Trophoblast cell (in vitro differentiated cells and primary cell): ENCODE data around the gene MGAT3.
A peak's percentile ranks its signal among the peaks of the same experiment; 100 is the strongest.

Experiments used
- DNase-seq, 2 donors: peaks; one replicate each; pipeline ENCODE4 v3.0.0-alpha.2; 2016
- H2AFZ ChIP-seq: 2 replicates; pipeline ENCODE4 v1.6.1; 2013; ENCODE audit warnings: low read length, moderate library complexity, mild to moderate bottlenecking; ENCODE audit not compliant: insufficient read depth, poor library complexity
- H2AK5ac ChIP-seq: 2 replicates; pipeline ENCODE4 v1.6.1; 2013; ENCODE audit warnings: mild to moderate bottlenecking, low read length
- H2BK120ac ChIP-seq: 2 replicates; pipeline ENCODE4 v1.6.1; 2013; ENCODE audit warnings: low read length, mild to moderate bottlenecking, moderate library complexity; ENCODE audit not compliant: insufficient read depth, poor library complexity
- H2BK12ac ChIP-seq: 2 replicates; pipeline ENCODE4 v1.6.1; 2013; ENCODE audit warnings: mild to moderate bottlenecking, low read length, moderate library complexity
- H2BK5ac ChIP-seq: 2 replicates; pipeline ENCODE4 v1.6.1; 2013; ENCODE audit warnings: low read length, low read depth, moderate library complexity, mild to moderate bottlenecking; ENCODE audit not compliant: poor library complexity
- H3K14ac ChIP-seq: 2 replicates; pipeline ENCODE4 v1.6.1; 2013; ENCODE audit warnings: mild to moderate bottlenecking, low read length
- H3K18ac ChIP-seq: 2 replicates; pipeline ENCODE4 v1.6.1; 2013; ENCODE audit warnings: mild to moderate bottlenecking, low read length
- H3K23ac ChIP-seq: 2 replicates; pipeline ENCODE4 v1.6.1; 2013; ENCODE audit warnings: low read length
- H3K27ac ChIP-seq: 2 replicates; pipeline ENCODE4 v1.5.1; 2013; ENCODE audit warnings: low read depth, mild to moderate bottlenecking, inconsistent platforms, low read length, moderate library complexity
- H3K27me3 ChIP-seq: 2 replicates; pipeline ENCODE4 v1.6.1; 2013; ENCODE audit warnings: inconsistent platforms, mild to moderate bottlenecking, low read length, moderate library complexity; ENCODE audit not compliant: insufficient read depth
- H3K36me3 ChIP-seq, 2 experiments: 1 replicate in 1 of 2; 2 replicates in 1 of 2; pipeline ENCODE4 v1.6.1; 2013; ENCODE audit warnings: low read length in 2 of 2, mild to moderate bottlenecking in 2 of 2, moderate library complexity in 1 of 2; ENCODE audit not compliant: insufficient read depth in 2 of 2, control insufficient read depth in 1 of 2
- H3K4ac ChIP-seq: 2 replicates; pipeline ENCODE4 v1.6.1; 2013; ENCODE audit warnings: low read depth, mild to moderate bottlenecking, low read length, moderate library complexity
- H3K4me1 ChIP-seq, 2 experiments: 1 replicate in 1 of 2; 2 replicates in 1 of 2; pipeline ENCODE4 v1.6.1; 2013; ENCODE audit warnings: low read length in 2 of 2, mild to moderate bottlenecking in 2 of 2, moderate library complexity in 1 of 2; ENCODE audit not compliant: insufficient read depth in 2 of 2, control insufficient read depth in 1 of 2
- H3K4me2 ChIP-seq: 2 replicates; pipeline ENCODE4 v1.6.1; 2013; ENCODE audit warnings: inconsistent platforms, mild to moderate bottlenecking, low read length, moderate library complexity
- H3K4me3 ChIP-seq: 2 replicates; pipeline ENCODE4 v1.5.1; 2013; ENCODE audit warnings: mild to moderate bottlenecking, low read depth, low read length, inconsistent platforms
- H3K79me1 ChIP-seq: one replicate; pipeline ENCODE4 v1.6.1; 2013; ENCODE audit warnings: low read length
- H3K79me2 ChIP-seq: 2 replicates; pipeline ENCODE4 v1.6.1; 2013; ENCODE audit warnings: low read length, mild to moderate bottlenecking; ENCODE audit not compliant: control insufficient read depth, insufficient read depth, poor library complexity
- H3K9ac ChIP-seq: 2 replicates; pipeline ENCODE4 v1.6.1; 2013; ENCODE audit warnings: mild to moderate bottlenecking, low read length
- H3K9me3 ChIP-seq: 2 replicates; pipeline ENCODE4 v1.6.1; 2013; ENCODE audit warnings: low read depth, mild to moderate bottlenecking, control low read depth, inconsistent platforms, low read length; ENCODE audit not compliant: insufficient read depth
- H4K12ac ChIP-seq: 2 replicates; pipeline ENCODE4 v1.6.1; 2013; ENCODE audit warnings: low read depth, mild to moderate bottlenecking, low read length, moderate library complexity
- H4K8ac ChIP-seq: 2 replicates; pipeline ENCODE4 v1.6.1; 2013; ENCODE audit warnings: low read depth, mild to moderate bottlenecking, low read length, moderate library complexity
- H4K91ac ChIP-seq: one replicate; pipeline ENCODE4 v1.6.1; 2013; ENCODE audit warnings: low read depth, mild to moderate bottlenecking, low read length, moderate library complexity
- WGBS: extraction: QIAGEN DNeasy Blood & Tissue Kit; methylation state at CpG from one replicate; pipeline ENCODE4 v1.1.7; 2013; ENCODE audit warnings: missing lambda C conversion rate; ENCODE audit not compliant: insufficient read length, insufficient coverage; ENCODE audit errors: extremely low coverage; 5-methylcytosine and 5-hydroxymethylcytosine counted together

MGAT3 gene

DNA sequence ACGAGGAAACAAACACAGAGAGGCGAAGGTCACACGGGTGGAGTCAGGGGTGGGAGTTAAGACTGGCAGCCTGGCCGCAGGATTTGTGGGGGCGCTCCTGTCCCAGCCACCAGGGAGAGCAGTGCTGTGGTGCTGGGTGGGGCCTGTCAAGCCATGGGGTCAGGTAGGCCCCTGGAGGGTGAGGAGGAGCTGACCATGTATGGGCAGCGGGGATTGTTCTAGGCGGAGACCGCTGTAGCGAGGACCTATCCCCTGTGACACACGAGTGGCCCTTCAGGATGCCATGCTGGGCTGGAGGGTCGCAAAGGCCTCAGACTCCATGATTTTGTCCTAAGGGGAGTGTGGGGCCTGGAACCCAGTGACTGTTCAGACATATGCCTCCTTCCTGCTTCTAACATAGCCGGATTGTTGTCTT, 77.3 kb downstream of the MGAT3 start:
- DNase-seq, result no peak
- Histone ChIP-seq H3K4me2 (no peak overlapping the region), H2BK120ac (no peak overlapping the region), H3K27me3 (no peaks in the 10 kb centered on the region), H3K23ac (no peak overlapping the region), H4K91ac (peak overlapping the region; percentile 8), H4K12ac (no peak overlapping the region), H3K79me2 (peaks cover 9% of the 10 kb centered on the region), H3K18ac (no peak overlapping the region), H4K8ac (peak overlapping the region; percentile 81), H3K9me3 (no peaks in the 10 kb centered on the region), H2BK12ac (peak overlapping the region; percentile 8), H3K14ac (no peak overlapping the region), H3K36me3 (peaks cover 12 to 13% of the 10 kb centered on the region in 2 experiments), H2AFZ (peak overlapping the region; percentile 89), H2AK5ac (peak overlapping the region; percentile 28), H3K4me1 (peaks cover 4 to 13% of the 10 kb centered on the region in 2 experiments), H3K9ac (no peak overlapping the region), H3K27ac (no peak overlapping the region), H3K4ac (no peak overlapping the region), H3K79me1 (peaks cover 5% of the 10 kb centered on the region), H2BK5ac (no peak overlapping the region), H3K4me3 (no peak overlapping the region)
- no CpG with 5 or more reads among the region's 12 CpGs for WGBS

DNA sequence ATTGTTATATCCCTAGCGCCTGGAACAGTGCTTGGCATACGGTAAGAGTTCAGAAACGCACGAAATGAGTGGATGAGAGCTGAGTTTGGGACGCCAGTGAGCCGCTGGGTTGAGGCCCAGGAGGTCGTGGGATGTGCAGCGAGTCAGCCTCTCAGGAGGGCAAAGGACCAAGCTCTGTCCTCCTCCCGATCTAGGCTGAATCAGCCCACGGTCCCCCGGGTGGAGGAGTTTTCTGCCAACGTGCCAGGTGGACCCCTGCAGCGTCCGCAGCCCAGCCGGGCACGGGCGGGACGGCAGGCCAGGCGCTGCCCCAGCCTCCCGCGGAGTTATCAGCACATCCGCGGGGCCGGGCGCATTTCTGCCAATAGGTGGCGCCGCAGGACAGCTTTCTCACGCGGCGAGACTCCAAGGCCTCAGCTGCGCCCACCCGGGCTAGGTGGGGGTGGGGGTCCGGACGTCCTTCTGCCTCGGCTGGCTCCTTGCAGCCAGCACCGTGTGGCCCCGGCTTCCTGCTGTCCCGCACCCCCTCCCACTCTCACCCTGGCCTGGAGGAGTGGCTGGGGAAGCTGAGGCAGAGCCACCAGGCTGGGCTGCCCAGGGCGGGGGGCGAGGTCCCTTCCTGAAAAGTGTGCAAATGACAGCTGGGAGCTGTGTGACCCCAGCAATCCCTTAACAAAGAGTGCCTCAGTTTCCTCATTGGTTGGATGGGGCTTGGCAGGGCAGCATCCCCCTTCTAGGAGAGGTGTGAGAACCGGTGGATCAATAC, 78.0 kb downstream of the MGAT3 start:
- Histone ChIP-seq H4K8ac (peak overlapping the region; percentile 81), H3K79me1 (peaks cover 5% of the 10 kb centered on the region), H3K27ac (no peak overlapping the region), H2BK120ac (no peak overlapping the region), H2AK5ac (no peak overlapping the region), H3K27me3 (no peaks in the 10 kb centered on the region), H3K18ac (no peak overlapping the region), H3K4ac (no peak overlapping the region), H2AFZ (peak overlapping the region; percentile 89), H4K91ac (peak overlapping the region; percentile 61), H2BK12ac (peak overlapping the region; percentile 6), H3K4me3 (no peak overlapping the region), H3K4me2 (peak overlapping the region; percentile 57), H3K79me2 (peaks cover 9% of the 10 kb centered on the region), H3K9me3 (no peaks in the 10 kb centered on the region), H3K14ac (peak overlapping the region; percentile 8), H2BK5ac (no peak overlapping the region), H3K36me3 (peaks cover 7 to 8% of the 10 kb centered on the region in 2 experiments), H3K23ac (no peak overlapping the region), H3K9ac (no peak overlapping the region), H4K12ac (peak overlapping the region; percentile 32), H3K4me1 (peaks cover 4 to 13% of the 10 kb centered on the region in 2 experiments)
- WGBS, result no CpG with 5 or more reads among the region's 41 CpGs
- DNase-seq, result peak; percentile 52 to 77

DNA sequence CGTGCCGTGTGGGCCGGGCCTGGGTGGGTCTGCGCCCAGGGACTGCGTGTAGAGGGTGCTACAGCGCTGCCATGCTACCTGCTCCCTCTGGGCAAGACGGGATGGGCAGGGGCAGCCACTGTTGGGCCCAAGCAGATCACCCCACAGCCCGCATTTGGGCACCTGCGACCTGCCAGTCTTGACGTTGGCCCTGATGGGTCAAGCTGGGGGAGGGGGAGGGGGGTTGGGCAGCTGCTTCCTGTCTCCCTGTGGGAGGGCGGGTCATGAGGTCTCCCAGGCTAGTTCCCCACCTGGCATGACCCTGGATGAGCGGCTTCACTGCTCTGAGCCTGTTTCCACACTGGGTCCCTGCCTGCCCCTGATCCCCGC, 78.5 kb downstream of the MGAT3 start:
- no peak overlapping the region for H4K12ac ChIP-seq
- no CpG with 5 or more reads among the region's 13 CpGs for WGBS
- H3K18ac ChIP-seq, result no peak overlapping the region

DNA sequence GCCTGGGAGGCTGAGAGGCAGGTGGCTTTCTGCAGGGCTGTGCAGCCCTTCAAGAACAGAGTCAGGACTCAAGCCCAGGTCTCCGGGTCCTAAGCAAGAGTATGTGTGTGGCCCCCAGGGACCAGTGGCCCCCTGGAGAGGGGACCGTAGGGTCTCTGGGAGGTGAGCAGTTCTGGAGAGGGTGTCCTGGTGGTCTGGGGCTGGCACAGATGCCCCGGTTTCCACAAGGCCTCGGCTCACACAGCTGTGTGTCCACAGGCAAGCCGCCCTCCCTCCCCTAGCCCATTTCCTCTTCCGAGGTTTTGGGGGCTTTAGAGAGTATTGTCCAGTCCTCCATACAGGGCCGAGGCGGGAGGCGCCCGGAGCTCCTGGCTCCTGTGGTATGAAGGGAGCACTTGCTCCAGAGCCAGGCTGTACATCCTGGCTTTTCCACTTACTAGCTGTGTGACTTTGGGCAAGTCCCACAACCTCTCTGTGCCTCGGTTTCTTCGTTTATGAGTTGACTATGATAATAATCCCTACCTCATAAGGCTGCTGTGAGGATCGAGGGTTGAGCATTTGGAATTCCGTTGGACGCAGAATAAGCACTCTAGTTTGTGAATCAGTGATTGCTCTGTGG, 79.1 kb downstream of the MGAT3 start:
- Histone ChIP-seq H3K27me3 (no peaks in the 10 kb centered on the region), H3K9ac (no peak overlapping the region), H3K36me3 (peaks cover 2% of the 10 kb centered on the region in 2 experiments), H4K91ac (no peak overlapping the region), H3K4me3 (no peak overlapping the region), H3K14ac (no peak overlapping the region), H4K12ac (no peak overlapping the region), H4K8ac (no peak overlapping the region), H2AFZ (no peak overlapping the region), H2BK120ac (no peak overlapping the region), H3K4ac (no peak overlapping the region), H2BK5ac (no peak overlapping the region), H3K79me2 (peaks cover 9% of the 10 kb centered on the region), H2AK5ac (no peak overlapping the region), H3K4me1 (peaks cover 4 to 13% of the 10 kb centered on the region in 2 experiments), H2BK12ac (no peak overlapping the region), H3K27ac (no peak overlapping the region), H3K9me3 (no peaks in the 10 kb centered on the region), H3K79me1 (peaks cover 5% of the 10 kb centered on the region), H3K23ac (no peak overlapping the region), H3K18ac (no peak overlapping the region), H3K4me2 (no peak overlapping the region)
- no peak for DNase-seq
- WGBS, result no CpG with 5 or more reads among the region's 15 CpGs

More for the DNA sequence above, 78.5 kb downstream of the MGAT3 start:
- H3K9ac ChIP-seq, result no peak overlapping the region
- no peak overlapping the region for H2AFZ ChIP-seq
- DNase-seq, result no peak
- no peak overlapping the region for H2BK5ac ChIP-seq
- H3K4me1 ChIP-seq, result peaks cover 4 to 13% of the 10 kb centered on the region in 2 experiments
- H3K4ac ChIP-seq, result no peak overlapping the region
- peaks cover 5% of the 10 kb centered on the region for H3K79me1 ChIP-seq
- no peaks in the 10 kb centered on the region for H3K9me3 ChIP-seq
- H2BK12ac ChIP-seq, result no peak overlapping the region
- H3K27ac ChIP-seq, result no peak overlapping the region
- H3K4me2 ChIP-seq, result no peak overlapping the region
- no peak overlapping the region for H4K91ac ChIP-seq
- no peak overlapping the region for H3K4me3 ChIP-seq
- H2BK120ac ChIP-seq, result no peak overlapping the region
- H2AK5ac ChIP-seq, result no peak overlapping the region
- no peak overlapping the region for H3K23ac ChIP-seq
- no peaks in the 10 kb centered on the region for H3K27me3 ChIP-seq
- peaks cover 9% of the 10 kb centered on the region for H3K79me2 ChIP-seq
- no peak overlapping the region for H3K14ac ChIP-seq
- H3K36me3 ChIP-seq, result peaks cover 4 to 5% of the 10 kb centered on the region in 2 experiments
- no peak overlapping the region for H4K8ac ChIP-seq
